ENCODE measurements around the gene CSNK1A1. TPM values are rescaled to one million over a fixed set of nuclear protein-coding genes. Genes with fewer than 3 reads are reported as not detected.
"Not testable (repeated sequence)": the region's sequence is repeated elsewhere in the genome, so short reads cannot be mapped to it uniquely, and the experiment has no call there.

Gene CSNK1A1
- polyA plus RNA-seq, 1 of the 3 experiments (the other 2 are of a cell fraction), result 70.7 TPM

DNA sequence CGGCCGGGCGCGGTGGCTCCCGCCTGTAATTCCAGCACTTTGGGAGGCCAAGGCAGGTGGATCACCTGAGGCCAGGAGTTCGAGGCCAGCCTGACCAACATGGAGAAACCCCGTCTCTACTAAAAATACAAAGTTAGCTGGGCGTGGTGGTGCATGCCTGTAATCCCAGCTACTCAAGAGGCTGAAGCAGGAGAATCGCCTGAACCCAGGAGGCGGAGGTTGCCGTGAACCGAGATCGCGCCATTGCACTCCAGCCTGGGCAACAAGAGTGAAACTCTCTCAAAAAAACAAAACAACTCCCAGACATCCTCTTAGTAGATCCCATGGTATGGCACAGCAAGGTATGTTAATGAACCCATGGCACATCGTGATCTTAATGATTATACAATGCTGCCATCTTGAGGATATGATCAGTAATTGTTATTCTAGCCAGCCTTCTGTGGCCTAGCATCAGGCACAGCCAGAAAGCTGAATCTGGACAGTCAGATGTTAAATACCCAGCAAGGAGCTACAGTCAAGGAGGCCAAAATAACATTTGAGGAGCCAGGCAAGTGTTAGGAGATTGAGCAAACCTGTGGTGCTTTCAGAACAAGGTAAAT, 13.4 kb upstream of the CSNK1A1 start:
- not testable (repeated sequence) for H3K36me3 ChIP-seq (replicated peaks in 1 of 2; ENCODE audit: control insufficient read depth in 1 of 2, insufficient read depth in 2 of 2, low read length in 1 of 2); H3K79me2 ChIP-seq (ENCODE audit: insufficient read depth); H3K4me2 ChIP-seq; H3K9me2 ChIP-seq; H3K27me3 ChIP-seq (ENCODE audit: insufficient read depth); H3K9me3 ChIP-seq; H4K20me1 ChIP-seq (ENCODE audit: insufficient read depth)
- Histone ChIP-seq H3K4me1 (ENCODE audit: control insufficient read depth in 1 of 2, insufficient read depth in 2 of 2, low read depth in 1 of 2, low read length in 1 of 2) (peaks cover 10 to 28% of the 10 kb centered on the region in 2 experiments), H3K9ac (peak overlapping the region; percentile 42; the same call in 1 of the 2 replicates), H2AFZ (ENCODE audit: low read depth) (peak overlapping the region; percentile 86), H3K27ac (ENCODE audit: low read depth in 2 of 2, low read length in 1 of 2) (peak overlapping the region in 1 of 2 experiments; percentile 98; a peak in 3 of 4 replicates), H3K4me3 (ENCODE audit: low read depth in 2 of 2, low read length in 1 of 2) (peak overlapping the region in 1 of 2 experiments; percentile 25; a peak in 1 of 4 replicates), H3F3A (replicated peaks; ENCODE audit: insufficient read depth) (peaks cover 47% of the 10 kb centered on the region)
- TF ChIP-seq, protein P1, sequence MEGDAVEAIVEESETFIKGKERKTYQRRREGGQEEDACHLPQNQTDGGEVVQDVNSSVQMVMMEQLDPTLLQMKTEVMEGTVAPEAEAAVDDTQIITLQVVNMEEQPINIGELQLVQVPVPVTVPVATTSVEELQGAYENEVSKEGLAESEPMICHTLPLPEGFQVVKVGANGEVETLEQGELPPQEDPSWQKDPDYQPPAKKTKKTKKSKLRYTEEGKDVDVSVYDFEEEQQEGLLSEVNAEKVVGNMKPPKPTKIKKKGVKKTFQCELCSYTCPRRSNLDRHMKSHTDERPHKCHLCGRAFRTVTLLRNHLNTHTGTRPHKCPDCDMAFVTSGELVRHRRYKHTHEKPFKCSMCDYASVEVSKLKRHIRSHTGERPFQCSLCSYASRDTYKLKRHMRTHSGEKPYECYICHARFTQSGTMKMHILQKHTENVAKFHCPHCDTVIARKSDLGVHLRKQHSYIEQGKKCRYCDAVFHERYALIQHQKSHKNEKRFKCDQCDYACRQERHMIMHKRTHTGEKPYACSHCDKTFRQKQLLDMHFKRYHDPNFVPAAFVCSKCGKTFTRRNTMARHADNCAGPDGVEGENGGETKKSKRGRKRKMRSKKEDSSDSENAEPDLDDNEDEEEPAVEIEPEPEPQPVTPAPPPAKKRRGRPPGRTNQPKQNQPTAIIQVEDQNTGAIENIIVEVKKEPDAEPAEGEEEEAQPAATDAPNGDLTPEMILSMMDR (IDR thresholded peaks at IDR 0.05), result peak; percentile 71
- TF ChIP-seq RAD21 (IDR thresholded peaks at IDR 0.05; ENCODE audit: low read length), result peak; percentile 91
- TF ChIP-seq SMC3 (IDR thresholded peaks at IDR 0.05; ENCODE audit: low read depth, low read length), result peak; percentile 78
- WGBS (ENCODE audit: low lambda C conversion rate), result 68% methylated on average over 15 of the region's 15 CpGs
- DNase-seq, result peak; percentile 78
- ChIA-PET CTCF (interaction anchor here (0.5 to 3.6 kb wide), 47 partner anchors 10 to 794 kb away, joined by 3 to 65 read pairs (median 4); partner anchors contain the start of genes ARHGEF37 and PCYOX1L), POLR2A (interaction anchor here (0.6 to 1.1 kb wide), 2 partner anchors 16 to 129 kb away, joined by 3 to 4 read pairs; no protein-coding TSS in a partner anchor)

DNA sequence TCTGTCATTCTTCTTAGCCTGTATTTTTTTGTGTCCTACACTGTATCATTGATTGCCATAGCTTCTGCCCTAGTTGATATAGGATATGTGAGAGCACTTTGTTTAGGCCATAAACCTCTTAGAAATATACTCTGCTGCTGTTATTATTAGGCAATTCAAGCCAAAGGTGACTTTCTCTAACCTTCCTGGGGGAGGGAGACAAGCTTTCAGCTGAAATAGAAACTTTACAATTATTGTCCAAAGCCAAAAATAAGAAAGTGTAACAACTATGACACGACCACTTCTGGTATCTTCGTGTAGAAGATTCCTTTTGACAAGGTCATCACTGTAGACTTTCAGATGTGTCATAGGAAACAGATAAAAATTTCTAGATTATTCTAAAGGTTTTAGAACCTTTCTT, 12.2 kb upstream of the CSNK1A1 start:
- ChIA-PET POLR2A (interaction anchor here (1.2 to 1.7 kb wide), 2 partner anchors 12 to 130 kb away, joined by 3 to 5 read pairs; partner anchors contain the start of gene CSNK1A1), CTCF (interaction anchor here (0.7 to 7.1 kb wide), 15 partner anchors 11 to 823 kb away, joined by 3 to 111 read pairs (median 5); partner anchors contain the start of genes ABLIM3, CSNK1A1 and IL17B)
- H3K4me2 ChIP-seq, result peak overlapping the region; percentile 12; the same call in 1 of the 2 replicates
- H3K27ac ChIP-seq (ENCODE audit: low read depth in 2 of 2, low read length in 1 of 2), result peak overlapping the region; percentile 67 to 98
- peak overlapping the region; percentile 66 for H2AFZ ChIP-seq (ENCODE audit: low read depth)
- no peaks in the 10 kb centered on the region for H3K36me3 ChIP-seq (replicated peaks in 1 of 2; ENCODE audit: control insufficient read depth in 1 of 2, insufficient read depth in 2 of 2, low read length in 1 of 2)
- H3F3A ChIP-seq (replicated peaks; ENCODE audit: insufficient read depth), result peaks cover 47% of the 10 kb centered on the region
- no peaks in the 10 kb centered on the region for H3K27me3 ChIP-seq (ENCODE audit: insufficient read depth)
- no peaks in the 10 kb centered on the region for H3K9me3 ChIP-seq
- no peak for DNase-seq
- H4K20me1 ChIP-seq (ENCODE audit: insufficient read depth), result no peaks in the 10 kb centered on the region
- no peak overlapping the region for H3K4me3 ChIP-seq (ENCODE audit: low read depth in 2 of 2, low read length in 1 of 2)
- peaks cover 10 to 28% of the 10 kb centered on the region in 2 experiments for H3K4me1 ChIP-seq (ENCODE audit: control insufficient read depth in 1 of 2, insufficient read depth in 2 of 2, low read depth in 1 of 2, low read length in 1 of 2)
- H3K9me2 ChIP-seq, result no peaks in the 10 kb centered on the region
- peak overlapping the region; percentile 45; the same call in 1 of the 2 replicates for H3K9ac ChIP-seq
- WGBS (ENCODE audit: low lambda C conversion rate), result 7% methylated on average over 2 of the region's 2 CpGs
- peaks cover 5% of the 10 kb centered on the region; the same call in 1 of the 2 replicates for H3K79me2 ChIP-seq (ENCODE audit: insufficient read depth)
- TF ChIP-seq EZH2phosphoT487 (IDR thresholded peaks at IDR 0.05; ENCODE audit: borderline replicate concordance, low read depth) (no peak), RAD21 (IDR thresholded peaks at IDR 0.05; ENCODE audit: low read length) (no peak), MEF2A (IDR thresholded peaks at IDR 0.05; ENCODE audit: borderline replicate concordance, low read depth) (no peak), JUND (IDR thresholded peaks at IDR 0.05) (peak; percentile 29; the same call in 1 of the 2 replicates), FOXM1 (IDR thresholded peaks at IDR 0.05; ENCODE audit: low read depth) (no peak), FOSL2 (IDR thresholded peaks at IDR 0.05; ENCODE audit: borderline replicate concordance, low read depth) (peak; percentile 18; the same call in 1 of the 2 replicates), SIN3A (IDR thresholded peaks at IDR 0.05; ENCODE audit: borderline replicate concordance, low read depth, low read length) (no peak), NRF1 (IDR thresholded peaks at IDR 0.05; ENCODE audit: low read depth, low read length) (no peak), TCF12 (IDR thresholded peaks at IDR 0.05) (0 out of 2 replicates have a peak, but pooled peaks have one; percentile 7)
- TF ChIP-seq, protein P2, sequence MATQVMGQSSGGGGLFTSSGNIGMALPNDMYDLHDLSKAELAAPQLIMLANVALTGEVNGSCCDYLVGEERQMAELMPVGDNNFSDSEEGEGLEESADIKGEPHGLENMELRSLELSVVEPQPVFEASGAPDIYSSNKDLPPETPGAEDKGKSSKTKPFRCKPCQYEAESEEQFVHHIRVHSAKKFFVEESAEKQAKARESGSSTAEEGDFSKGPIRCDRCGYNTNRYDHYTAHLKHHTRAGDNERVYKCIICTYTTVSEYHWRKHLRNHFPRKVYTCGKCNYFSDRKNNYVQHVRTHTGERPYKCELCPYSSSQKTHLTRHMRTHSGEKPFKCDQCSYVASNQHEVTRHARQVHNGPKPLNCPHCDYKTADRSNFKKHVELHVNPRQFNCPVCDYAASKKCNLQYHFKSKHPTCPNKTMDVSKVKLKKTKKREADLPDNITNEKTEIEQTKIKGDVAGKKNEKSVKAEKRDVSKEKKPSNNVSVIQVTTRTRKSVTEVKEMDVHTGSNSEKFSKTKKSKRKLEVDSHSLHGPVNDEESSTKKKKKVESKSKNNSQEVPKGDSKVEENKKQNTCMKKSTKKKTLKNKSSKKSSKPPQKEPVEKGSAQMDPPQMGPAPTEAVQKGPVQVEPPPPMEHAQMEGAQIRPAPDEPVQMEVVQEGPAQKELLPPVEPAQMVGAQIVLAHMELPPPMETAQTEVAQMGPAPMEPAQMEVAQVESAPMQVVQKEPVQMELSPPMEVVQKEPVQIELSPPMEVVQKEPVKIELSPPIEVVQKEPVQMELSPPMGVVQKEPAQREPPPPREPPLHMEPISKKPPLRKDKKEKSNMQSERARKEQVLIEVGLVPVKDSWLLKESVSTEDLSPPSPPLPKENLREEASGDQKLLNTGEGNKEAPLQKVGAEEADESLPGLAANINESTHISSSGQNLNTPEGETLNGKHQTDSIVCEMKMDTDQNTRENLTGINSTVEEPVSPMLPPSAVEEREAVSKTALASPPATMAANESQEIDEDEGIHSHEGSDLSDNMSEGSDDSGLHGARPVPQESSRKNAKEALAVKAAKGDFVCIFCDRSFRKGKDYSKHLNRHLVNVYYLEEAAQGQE (IDR thresholded peaks at IDR 0.05; ENCODE audit: low read depth, low read length), result no peak
- TF ChIP-seq, protein P3, sequence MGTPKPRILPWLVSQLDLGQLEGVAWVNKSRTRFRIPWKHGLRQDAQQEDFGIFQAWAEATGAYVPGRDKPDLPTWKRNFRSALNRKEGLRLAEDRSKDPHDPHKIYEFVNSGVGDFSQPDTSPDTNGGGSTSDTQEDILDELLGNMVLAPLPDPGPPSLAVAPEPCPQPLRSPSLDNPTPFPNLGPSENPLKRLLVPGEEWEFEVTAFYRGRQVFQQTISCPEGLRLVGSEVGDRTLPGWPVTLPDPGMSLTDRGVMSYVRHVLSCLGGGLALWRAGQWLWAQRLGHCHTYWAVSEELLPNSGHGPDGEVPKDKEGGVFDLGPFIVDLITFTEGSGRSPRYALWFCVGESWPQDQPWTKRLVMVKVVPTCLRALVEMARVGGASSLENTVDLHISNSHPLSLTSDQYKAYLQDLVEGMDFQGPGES (IDR thresholded peaks at IDR 0.05; ENCODE audit: low read depth, low read length), result no peak
- TF ChIP-seq, protein P1 (IDR thresholded peaks at IDR 0.05), result no peak
- TF ChIP-seq, protein P4, sequence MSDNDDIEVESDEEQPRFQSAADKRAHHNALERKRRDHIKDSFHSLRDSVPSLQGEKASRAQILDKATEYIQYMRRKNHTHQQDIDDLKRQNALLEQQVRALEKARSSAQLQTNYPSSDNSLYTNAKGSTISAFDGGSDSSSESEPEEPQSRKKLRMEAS (IDR thresholded peaks at IDR 0.05; ENCODE audit: low read depth), result no peak

Measured in SK-N-SH (cell line).